Sciatic nerve (tissue), 2 donors: Measurements from ENCODE around the gene KCNIP3. TPM values are rescaled to one million over a fixed set of nuclear protein-coding genes. Genes with fewer than 3 reads are reported as not detected.

Experiments used
- ATAC-seq: fragments of 200-7000 bp; cut with Tn5 transposase; one replicate; pipeline ENCODE4 v1.9.1; 2020; ENCODE audit warnings: mild to moderate bottlenecking, moderate library complexity
- DNase-seq: peaks from one replicate; pipeline ENCODE4 v3.0.0-alpha.2; 2020; ENCODE audit warnings: low spot score
- intact Hi-C: fragments of 100-400 bp; cut with DNase I; formaldehyde crosslinking; loops from one replicate; pipeline ENCODE4 v1.14.2; 2022
- total RNA-seq: library from RNA; stranded (reverse); fragmentation: NEBNext Ultra II Directional; extraction: Animal tissue kit (Norgen Biotek cat#: 25700); gene quantifications from one replicate; pipeline ENCODE4 v1.2.1, GENCODE V29; 2021
- donor health status: DM: no; HTN: no; CAD: no.
- donor health status: DM: no; HTN: no; CAD: no.

The KCNIP3 gene
- total RNA-seq, 1 donor from 2014 or later = 13.9 TPM

GRCh38 chr2:95337829-95338228 is 40.7 kb downstream of the KCNIP3 start:
- DNase-seq = no peak
- no peak for ATAC-seq
- intact Hi-C loops = no loop called here

DNA sequence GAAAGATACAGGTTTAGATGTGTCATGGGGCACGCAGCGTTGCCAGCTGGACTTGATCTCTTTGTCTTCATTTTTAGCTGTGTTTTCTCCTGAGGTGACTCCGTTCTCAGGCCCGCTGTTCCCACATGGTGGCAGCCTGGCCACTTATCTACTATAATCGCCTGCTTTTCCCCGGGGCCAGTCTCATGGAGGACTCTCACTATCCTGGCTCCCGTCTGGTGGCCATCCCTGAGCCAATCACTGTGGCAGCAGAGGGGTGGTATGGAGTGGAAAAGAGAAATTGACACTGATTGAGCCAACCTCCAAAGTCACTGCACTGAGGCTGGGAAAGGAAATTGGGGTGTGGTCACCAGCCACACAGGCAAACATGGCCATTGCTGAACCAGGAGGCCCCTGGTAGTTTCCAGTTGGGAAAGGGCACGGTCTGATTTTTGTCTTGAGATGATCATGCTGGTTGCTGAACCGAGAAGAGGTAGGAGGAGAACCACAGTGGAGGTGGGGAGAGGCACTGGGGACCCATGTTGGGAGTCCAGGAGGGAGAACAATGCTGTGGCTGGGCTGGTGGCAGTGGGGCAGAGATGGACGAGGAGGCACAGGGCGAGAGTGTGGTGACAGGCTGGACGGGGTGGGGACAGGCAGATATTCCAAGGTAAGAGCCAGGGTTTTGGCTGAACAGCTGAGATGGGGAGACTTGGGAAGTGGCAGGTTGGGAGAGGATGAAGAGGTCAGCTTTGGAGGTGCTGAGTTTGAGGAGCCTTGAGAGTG is 45.6 kb downstream of the KCNIP3 start:
- intact Hi-C loops = no loop called here
- ATAC-seq = no peak
- DNase-seq = peak; percentile 34

DNA sequence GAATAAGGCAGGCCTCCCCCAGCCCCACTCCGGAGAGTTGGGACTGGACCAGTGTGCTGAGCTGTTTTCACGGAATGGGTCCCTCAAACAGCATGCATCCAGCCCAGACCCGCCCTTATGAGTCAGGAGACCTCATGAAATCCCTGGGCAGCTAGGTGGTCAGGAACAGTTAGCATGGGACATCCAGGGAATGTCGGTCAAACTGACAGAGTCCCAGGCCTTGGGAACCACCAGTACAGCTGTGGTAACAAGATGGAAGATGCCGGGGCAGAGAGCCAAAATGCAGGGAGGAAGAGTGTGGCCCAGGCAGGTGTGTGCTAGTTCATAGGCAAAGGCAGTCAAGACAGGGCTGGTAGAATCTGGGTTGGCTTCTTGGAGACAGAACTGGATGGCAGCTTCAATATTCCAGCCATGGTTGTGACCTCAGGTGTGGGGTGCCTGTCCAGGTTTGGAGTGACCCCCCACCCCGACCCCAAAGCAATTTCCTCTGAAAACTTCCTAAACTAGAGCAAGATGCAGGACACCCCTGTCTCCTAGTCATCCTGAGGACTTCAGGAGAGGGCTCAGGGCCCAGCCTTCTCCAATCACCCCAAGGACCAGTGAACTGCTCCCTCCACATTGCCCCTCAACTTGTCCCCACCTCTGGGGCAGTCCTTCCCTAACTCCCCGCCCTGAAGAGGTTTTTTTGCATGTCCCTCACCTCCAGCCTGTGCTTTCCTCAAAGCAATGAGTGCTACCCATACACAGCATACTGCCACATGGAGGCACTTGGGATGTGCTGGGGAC is 46.5 kb downstream of the KCNIP3 start:
- intact Hi-C loops = no loop called here
- ATAC-seq = no peak
- DNase-seq = peak; percentile 51

- DNase-seq = peak; percentile 47
- no peak for ATAC-seq
- intact Hi-C loops = no loop called here
Observed at GRCh38 chr2:95344215-95344583, 47.1 kb downstream of the KCNIP3 start.

GRCh38 chr2:95344656-95345055 is 47.5 kb downstream of the KCNIP3 start:
- intact Hi-C loops = no loop called here
- no peak for ATAC-seq
- DNase-seq = peak; percentile 18

DNA sequence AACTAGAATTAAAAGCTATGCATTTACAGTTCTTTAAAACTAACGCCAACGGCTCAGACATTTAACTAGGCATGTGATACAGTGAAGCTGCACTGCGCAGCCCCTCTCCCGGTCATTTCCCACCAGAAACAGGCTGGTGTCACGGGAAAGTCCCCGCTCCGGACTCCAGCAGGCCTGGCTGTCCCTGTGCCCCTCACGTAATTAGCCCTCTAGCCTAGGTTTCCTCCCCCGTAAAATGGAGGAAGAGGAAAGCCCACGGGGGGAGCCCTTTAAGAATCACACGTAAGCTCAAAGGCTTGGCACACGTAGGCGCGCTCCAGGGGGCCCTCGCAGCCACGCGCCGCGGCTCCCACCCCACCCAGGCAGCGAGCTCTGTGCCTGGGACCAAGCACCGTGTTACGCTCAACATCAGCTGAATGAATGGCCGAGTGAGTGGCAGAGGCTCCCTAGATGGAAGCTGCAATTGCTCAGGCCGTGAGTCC is 48.0 kb downstream of the KCNIP3 start:
- intact Hi-C loops = no loop called here
- DNase-seq (no peak), ATAC-seq (peak; percentile 6)

DNA sequence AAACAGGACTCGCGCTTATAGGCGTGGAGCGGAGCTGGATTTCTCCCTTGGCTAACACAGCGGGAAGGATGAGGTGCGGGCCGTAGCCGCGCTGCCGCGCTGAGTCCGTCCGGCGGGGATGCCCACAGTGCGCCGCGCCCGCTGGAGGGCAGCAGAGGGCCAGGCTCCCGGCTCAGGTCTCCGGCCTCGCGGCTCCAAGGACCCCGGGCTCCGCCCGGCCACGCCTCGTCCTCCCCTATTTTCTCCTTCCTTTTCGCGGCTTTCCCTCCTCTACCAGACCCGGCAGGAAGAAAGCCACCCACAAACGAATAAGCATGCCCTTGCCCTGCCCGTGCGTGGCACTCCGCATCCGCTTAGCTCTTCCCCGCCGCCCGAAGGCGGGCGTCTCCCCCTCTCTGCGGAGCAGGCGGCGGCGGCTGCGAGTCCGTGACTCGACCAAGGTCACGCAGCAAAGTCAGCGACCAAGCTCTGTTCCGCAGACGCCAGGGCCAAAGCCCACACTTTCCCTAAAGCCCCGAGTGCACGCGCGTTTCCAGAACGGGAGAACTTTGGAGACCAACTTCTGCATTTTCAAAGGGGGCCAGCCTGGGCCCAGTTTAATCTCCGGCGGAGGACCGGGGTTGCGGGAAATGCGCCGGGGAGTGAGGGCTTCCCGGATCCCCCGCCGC is 48.5 kb downstream of the KCNIP3 start:
- peak; percentile 91 for DNase-seq
- peak; percentile 92 for ATAC-seq
- intact Hi-C loops = no loop called here

GRCh38 chr2:95346231-95346737 is 49.1 kb downstream of the KCNIP3 start:
- DNase-seq (peak; percentile 79), ATAC-seq (peak; percentile 74)
- intact Hi-C loops = no loop called here

- DNase-seq = peak; percentile 61
- intact Hi-C loops = no loop called here
Observed at GRCh38 chr2:95346738-95347671, 49.9 kb downstream of the KCNIP3 start.

DNA sequence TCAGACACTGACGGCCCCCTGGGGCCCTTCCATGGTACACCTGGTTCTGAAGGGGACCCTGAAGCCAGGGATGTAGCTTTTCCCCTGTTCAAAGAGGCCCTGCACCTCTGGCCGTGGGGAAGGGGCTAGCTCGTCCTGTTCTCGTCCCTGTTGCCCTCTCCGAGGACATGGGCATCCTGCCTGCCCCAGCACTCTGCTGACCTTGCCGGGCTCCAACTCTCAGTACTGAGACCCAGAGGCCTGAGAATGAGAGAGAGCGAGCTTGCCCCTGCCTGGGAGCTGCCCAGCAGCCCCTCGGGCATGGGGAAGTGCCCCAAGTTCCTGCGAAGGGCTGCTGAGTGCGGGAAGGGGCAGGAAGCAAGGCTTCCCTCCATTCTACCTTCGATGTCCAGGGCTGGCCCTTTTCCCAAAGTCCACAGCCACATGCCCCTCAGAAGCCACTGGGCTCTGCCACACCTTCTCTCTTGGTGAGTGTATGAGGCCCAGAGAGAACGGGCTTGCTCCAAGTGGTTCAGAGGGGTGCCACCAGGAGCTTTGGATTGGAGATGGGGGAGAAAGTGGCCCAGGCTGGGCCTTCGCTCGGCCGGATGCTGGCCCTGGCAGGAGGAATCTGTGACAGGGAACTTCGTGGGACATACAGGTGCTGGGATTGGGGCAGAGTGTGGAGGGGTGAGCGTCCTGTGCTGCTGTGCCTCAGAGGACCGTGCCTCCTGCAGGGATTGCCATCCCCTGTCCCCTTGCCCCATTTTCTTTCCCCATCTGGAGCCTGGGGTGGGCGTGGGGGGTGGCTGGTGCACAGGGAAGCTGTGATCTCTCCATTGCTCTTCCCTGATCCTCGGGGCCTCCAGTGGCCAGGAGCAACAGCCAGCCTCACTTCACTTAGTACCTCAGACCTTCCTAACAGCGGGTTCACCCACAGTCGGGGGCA is 50.8 kb downstream of the KCNIP3 start:
- intact Hi-C loops = no loop called here
- ATAC-seq = no peak
- DNase-seq = peak; percentile 56

More at GRCh38 chr2:95346738-95347671, 49.9 kb downstream of the KCNIP3 start:
- ATAC-seq = peak; percentile 11

GRCh38 chr2:95348609-95349567 is 51.7 kb downstream of the KCNIP3 start:
- no peak for ATAC-seq
- peak; percentile 45 for DNase-seq

GRCh38 chr2:95349568-95350322 is 52.6 kb downstream of the KCNIP3 start:
- intact Hi-C loops = no loop called here
- ATAC-seq (no peak), DNase-seq (no peak)

More at GRCh38 chr2:95348609-95349567, 51.7 kb downstream of the KCNIP3 start:
- intact Hi-C loops = no loop called here

GRCh38 chr2:95350368-95350767 is 53.2 kb downstream of the KCNIP3 start:
- no peak for ATAC-seq
- intact Hi-C loops = no loop called here
- DNase-seq = no peak

DNA sequence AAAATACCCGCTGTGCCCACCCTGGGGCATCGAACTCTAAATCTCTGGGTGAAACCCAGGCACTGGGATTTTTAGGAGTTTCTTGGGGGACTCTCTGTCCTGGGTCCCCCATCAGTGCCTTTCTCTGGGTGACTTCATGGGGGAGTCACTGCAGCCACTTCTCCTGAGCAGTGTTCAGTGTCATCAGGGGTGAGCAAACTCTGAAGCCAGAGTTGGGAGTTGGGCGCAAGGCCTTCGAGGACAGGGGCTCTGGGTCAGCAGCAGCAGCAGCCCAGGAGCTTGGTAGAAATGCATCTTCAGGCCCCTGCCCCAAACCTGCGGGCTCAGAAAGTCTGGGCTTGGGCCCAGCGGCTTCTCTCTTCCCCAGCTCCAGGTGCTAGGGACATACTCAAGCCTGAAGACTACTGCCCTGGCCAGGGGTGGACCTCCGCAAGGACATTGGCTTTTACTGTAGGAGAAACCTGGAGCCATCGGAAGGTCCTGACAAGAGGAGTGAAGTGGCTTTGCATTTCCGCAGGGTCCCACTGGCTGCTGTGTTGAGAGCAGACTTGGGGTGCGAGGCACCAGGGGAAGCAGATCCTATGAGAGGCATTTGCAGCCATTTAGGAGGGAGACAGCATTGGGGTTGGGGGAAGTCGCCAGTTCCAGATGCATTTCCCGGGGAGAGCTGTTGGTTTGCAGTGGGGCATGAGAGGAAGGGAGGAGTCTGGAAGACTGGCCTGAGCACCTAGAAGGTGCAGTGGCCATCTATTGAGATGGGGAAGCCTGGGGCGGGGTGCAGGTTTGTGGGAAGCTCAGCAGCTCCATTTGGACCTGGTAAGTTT is 53.8 kb downstream of the KCNIP3 start:
- ATAC-seq (no peak), DNase-seq (peak; percentile 42)
- intact Hi-C loops = no loop called here

DNA sequence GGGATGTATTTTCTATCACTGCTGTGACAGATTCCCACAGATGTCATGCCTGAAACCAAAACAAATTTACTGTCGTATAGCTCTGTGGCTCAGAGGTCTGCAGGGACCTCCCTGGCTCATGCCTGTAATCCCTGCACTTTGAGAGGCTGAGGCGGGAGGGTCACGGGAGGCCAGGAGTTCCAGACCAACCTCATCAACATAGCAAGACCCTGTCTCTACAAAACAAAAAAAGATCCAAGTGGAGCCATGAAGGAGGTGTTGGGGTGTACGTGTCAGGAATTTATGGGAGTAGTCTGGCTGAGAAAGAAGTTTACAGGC is 54.4 kb downstream of the KCNIP3 start:
- ATAC-seq = no peak
- intact Hi-C loops = no loop called here
- peak; percentile 9 for DNase-seq
